ENCODE results near the gene TTC7B.

TTC7B gene

DNA sequence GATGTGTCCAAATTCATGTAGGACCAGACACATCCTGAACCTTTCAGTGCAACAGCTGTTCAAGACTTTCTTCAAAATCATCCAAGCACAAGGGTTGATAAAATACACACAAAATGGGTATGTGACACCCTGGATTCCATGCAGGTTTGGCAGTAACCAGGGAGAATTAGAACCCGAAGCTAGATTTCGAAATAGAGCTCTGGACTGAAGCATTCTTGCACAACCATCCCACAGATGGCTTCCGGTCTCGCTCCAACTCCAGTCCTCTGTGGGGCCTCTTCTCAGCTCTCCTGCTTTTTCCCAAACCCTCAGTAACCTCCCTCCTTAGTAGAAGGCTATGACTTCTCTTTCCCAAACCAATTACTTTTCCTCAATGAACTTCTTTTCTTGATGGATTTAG lies 171.3 kb downstream of the TTC7B start:
- DNase-seq (ENCODE audit: low read depth) = no peak
- H3K4me3 ChIP-seq (ENCODE audit: low read depth, low read length) = no peak overlapping the region
- TF ChIP-seq, protein P1, sequence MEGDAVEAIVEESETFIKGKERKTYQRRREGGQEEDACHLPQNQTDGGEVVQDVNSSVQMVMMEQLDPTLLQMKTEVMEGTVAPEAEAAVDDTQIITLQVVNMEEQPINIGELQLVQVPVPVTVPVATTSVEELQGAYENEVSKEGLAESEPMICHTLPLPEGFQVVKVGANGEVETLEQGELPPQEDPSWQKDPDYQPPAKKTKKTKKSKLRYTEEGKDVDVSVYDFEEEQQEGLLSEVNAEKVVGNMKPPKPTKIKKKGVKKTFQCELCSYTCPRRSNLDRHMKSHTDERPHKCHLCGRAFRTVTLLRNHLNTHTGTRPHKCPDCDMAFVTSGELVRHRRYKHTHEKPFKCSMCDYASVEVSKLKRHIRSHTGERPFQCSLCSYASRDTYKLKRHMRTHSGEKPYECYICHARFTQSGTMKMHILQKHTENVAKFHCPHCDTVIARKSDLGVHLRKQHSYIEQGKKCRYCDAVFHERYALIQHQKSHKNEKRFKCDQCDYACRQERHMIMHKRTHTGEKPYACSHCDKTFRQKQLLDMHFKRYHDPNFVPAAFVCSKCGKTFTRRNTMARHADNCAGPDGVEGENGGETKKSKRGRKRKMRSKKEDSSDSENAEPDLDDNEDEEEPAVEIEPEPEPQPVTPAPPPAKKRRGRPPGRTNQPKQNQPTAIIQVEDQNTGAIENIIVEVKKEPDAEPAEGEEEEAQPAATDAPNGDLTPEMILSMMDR (IDR thresholded peaks at IDR 0.05; ENCODE audit: low read depth, low read length, missing control alignments) = no peak

DNA sequence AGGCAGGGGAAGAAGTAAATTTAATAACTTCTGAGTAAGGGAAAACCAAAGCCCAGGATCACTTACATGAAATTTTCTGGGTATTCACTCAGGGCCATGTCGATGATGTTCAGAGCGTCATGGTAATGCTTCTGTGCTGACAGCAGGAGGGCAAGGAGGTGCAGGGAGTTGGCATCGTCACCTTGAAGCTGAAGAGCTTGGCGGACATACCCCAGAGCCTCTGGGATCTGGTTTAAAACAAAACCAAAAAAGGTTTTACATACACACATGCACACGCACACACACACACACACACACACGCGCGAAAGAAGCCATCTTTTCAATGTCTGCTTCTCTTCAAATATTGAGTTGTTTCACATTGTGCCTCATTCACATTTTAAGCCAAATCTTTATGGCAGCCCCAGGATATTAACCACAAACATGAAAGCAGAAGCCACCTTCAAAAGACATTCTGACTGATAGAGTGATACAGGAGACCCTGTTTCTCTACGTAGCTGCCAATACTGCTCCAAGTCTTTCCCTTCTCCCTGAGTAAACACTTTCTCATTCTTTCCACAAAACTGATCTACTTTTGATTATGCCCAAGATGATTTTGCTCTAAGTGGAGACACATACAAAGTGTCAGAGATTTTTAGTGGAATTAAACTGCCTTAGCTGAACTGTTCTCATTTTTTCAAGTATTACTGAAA lies 172.1 kb downstream of the TTC7B start:
- TF ChIP-seq, protein P1 (IDR thresholded peaks at IDR 0.05; ENCODE audit: low read depth, low read length, missing control alignments) = no peak
- no peak overlapping the region for H3K4me3 ChIP-seq (ENCODE audit: low read depth, low read length)
- DNase-seq (ENCODE audit: low read depth) = no peak

DNA sequence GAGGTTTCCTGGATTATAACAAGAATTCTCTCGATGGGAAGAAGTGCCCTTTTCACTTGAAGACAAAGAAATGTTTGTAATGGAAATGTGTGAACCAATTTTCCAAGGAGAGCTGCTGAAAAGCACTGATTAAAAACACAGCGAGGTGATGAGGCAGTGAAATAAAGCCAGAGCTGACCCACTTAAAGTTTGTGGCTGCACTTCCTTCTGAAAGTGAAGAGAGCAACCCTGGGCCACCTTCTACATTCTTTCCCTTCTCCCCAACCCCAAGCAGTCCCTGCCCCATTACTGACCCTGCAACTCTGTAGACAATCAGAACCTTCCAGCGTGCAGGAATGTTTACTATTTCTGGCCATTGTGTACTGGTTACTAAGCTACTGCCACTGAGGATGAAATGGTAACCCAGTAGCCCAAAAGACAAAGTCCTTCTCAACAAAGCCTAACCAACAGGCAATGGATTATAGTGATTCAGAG lies 173.9 kb downstream of the TTC7B start:
- DNase-seq (ENCODE audit: low read depth) = no peak
- TF ChIP-seq, protein P1 (IDR thresholded peaks at IDR 0.05; ENCODE audit: low read depth, low read length, missing control alignments) = no peak
- no peak overlapping the region for H3K4me3 ChIP-seq (ENCODE audit: low read depth, low read length)

DNA sequence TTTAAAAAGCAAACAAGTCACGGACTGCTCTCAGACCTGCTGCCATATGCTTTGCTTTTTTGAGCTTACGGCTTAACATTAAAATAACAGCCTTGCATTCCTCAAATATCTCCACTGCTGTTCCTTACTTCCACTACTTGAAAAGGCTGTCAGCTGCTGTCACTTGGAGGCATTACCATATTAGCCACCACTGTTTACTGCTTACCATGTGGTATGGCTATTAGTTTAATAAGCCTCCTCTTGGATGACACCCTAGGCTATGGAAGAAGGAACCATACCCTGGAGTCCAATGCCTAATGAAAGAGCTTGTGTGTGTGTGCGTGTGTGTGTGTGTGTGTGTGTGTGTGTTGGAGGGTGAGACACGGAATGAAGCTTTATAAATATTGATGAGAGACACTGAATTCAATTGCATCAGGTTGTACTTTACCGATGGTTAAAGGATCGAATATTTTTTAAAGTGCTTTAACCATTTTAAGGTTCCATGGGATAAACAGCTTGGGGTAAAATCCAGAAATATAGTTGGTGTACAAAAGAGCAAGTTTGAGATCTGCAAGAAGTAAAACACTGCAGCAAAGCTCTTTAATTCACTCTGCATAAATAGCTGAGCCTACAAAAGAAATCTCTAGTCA lies 174.5 kb downstream of the TTC7B start:
- TF ChIP-seq, protein P1 (IDR thresholded peaks at IDR 0.05; ENCODE audit: low read depth, low read length, missing control alignments) = no peak
- H3K4me3 ChIP-seq (ENCODE audit: low read depth, low read length) = no peak overlapping the region
- no peak for DNase-seq (ENCODE audit: low read depth)

DNA sequence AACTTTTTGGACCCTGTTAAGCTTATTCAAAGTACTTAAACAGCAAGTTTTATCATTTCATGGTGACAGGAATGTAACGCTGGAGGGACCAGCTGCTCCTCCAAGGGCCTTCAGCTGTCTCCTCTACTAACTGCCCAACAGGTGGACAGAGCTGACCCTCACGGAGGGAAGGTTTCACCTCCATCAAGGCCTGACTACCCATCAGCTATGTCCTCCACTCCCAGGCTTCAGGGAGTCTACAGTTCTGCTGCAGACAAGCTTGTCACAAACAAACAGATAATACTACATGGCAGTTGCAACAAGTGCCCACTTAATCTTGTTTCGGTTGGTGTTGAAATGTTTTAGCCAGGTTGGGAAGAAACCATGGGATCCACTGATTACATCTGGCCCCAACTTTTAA lies 175.1 kb downstream of the TTC7B start:
- TF ChIP-seq, protein P1 (IDR thresholded peaks at IDR 0.05; ENCODE audit: low read depth, low read length, missing control alignments) = no peak
- H3K4me3 ChIP-seq (ENCODE audit: low read depth, low read length) = no peak overlapping the region
- DNase-seq (ENCODE audit: low read depth) = no peak

DNA sequence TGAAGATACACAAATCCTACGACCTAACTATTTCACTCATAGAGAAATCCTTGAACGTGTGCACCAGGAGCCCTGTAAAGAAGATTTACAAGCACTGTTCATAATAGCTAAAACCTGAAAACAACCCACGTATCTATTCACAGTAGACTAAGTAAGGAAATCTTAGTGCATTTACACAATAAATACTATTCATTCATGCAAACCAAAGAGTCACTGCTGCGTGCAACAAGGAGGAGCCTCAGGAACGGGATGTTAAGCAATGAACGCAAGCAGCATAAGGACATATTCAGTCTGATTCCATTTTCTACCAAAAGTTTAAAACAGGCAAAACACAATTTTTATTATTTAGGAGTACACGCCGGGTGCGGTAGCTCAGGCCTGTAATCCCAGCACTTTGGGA lies 176.6 kb downstream of the TTC7B start:
- no peak for DNase-seq (ENCODE audit: low read depth)
- TF ChIP-seq, protein P1 (IDR thresholded peaks at IDR 0.05; ENCODE audit: low read depth, low read length, missing control alignments) = no peak
- H3K4me3 ChIP-seq (ENCODE audit: low read depth, low read length) = no peak overlapping the region

DNA sequence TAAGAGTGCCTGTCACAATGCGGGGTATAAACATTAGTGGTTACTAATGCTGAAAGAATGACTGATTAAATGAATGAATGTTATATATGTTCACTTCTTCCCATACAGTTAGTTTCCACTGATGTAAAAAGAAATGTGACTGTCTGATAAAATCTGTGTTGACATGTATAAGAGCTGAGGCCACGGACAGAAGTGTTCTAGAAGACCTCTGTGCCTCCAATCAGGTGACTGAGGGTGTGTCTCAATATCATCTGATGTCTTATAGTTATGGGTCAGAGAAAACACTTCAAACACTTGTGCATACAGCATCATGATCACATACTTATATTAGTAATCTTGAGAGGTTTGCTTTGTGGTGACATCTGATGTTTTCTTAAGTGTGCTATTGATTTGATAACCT lies 183.4 kb downstream of the TTC7B start:
- no peak for DNase-seq (ENCODE audit: low read depth)
- H3K4me3 ChIP-seq (ENCODE audit: low read depth, low read length) = no peak overlapping the region
- TF ChIP-seq, protein P1 (IDR thresholded peaks at IDR 0.05; ENCODE audit: low read depth, low read length, missing control alignments) = no peak

All from GM12864 (cell line).